GM19328 (cell line): ENCODE data around the gene KAT14.
"Not testable (repeated sequence)": the region's sequence is repeated elsewhere in the genome, so short reads cannot be mapped to it uniquely, and the experiment has no call there.

ENCODE experiments used
- ATAC-seq: cut with Tn5 transposase; IDR thresholded peaks from one replicate; pipeline ENCODE4 v1.9.1; 2021; ENCODE audit warnings: mild to moderate bottlenecking, moderate library complexity; ENCODE audit not compliant: unreplicated experiment

Gene KAT14

DNA sequence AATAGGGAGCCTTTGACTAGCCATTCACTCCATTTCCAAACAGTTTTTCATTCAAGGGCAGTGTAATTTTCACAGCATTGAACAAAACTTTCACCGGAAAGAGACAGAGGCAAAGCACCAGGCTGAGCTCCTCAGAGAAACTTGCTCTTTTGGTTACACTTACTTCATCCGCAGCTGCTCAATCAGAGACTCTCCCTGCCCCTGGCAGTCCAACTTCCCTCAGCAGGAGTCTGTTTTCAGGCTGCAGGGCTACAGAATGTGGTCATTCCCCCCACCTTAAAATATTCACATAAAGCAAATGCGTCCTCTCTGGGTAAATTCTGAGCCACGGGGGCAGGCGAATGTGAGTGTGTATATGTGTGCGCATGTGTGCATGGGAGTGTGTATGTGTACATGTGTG lies 80.6 kb downstream of the KAT14 start:
- ATAC-seq = no peak

DNA sequence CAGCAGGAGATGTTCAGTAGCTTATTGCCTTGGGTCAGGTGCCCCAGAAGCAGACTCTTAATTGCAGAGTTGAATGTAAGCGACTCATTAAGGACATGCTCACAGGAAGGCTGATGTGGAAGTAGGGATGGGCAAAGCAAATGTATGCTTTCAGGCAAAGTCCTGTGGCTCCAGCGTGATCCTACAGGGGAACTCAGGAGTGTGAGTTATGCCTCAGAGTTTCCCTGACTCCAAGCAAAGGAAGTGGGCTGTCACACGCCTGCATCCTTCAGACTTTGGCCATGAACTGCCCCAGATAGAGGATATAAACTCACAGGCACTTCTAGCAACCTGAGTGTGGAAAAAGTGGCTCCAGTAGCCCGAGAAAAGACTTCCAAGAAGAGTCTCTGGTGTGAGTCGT lies 85.7 kb downstream of the KAT14 start:
- ATAC-seq = no peak

DNA sequence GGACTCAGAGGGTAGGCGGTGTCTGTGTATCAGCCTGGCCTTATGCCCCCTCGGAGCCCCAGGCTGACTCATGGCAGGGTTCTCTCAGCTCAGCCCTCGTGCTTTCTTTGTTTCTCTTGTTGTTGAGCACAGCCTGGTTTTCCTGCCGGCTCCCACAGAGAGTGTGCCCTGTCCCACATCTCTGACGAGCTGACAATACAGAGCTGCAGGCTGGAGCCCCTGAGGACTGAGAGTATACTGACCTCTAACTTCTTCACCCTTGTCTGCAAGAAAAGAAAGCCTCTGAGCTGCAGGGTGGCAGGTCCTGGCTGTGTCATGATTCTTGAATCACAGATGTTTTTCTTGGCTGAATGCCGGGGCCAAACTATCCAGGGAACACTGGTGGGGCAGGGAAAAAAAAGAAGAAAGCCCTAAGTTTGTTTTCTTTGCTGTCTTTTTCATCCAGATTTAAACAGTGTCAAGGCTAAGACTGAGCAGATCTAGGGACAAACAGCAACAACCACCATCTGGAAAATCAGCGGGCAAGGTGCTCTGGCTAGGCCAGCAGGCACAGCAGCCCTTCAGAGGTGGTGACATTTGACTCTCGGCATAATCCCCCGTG lies 87.4 kb downstream of the KAT14 start:
- no peak for ATAC-seq

DNA sequence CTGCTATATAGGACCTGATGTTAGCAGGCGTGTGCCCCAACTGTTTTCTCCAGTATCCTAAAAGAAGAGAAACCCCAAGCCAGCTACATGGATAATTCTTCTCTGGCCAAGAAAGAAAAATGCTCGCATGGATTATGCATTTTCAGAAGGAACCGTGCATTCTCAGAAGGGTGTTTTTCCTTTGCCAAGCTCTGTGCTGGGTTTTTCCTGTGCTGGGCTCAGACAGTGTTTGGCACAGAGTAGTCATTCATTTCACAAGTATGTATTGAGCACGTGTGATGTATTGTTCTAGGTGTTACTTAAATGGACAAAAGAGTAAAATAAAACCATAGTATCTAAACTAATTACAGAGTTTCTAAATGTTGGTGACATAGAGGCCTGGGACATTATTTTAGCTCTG lies 88.0 kb downstream of the KAT14 start:
- no peak for ATAC-seq

DNA sequence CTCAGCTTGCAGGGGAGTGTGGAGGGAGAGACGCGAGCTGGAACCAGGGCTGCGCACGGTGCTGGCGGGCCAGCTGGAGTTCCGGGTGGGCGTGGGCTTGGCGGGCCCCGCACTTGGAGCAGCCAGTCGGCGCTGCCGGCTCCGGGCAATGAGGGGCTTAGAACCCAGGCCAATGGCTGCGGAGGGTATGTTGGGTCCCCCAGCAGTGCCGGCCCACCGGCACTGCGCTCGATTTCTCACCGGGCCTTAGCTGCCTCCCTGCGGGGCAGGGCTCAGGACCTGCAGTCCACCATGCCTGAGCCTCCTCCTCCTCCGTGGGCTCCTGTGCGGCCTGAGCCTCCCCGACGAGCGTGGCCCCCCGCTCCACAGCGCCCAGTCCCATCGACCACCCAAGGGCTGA lies 89.1 kb downstream of the KAT14 start:
- ATAC-seq = not testable (repeated sequence)

DNA sequence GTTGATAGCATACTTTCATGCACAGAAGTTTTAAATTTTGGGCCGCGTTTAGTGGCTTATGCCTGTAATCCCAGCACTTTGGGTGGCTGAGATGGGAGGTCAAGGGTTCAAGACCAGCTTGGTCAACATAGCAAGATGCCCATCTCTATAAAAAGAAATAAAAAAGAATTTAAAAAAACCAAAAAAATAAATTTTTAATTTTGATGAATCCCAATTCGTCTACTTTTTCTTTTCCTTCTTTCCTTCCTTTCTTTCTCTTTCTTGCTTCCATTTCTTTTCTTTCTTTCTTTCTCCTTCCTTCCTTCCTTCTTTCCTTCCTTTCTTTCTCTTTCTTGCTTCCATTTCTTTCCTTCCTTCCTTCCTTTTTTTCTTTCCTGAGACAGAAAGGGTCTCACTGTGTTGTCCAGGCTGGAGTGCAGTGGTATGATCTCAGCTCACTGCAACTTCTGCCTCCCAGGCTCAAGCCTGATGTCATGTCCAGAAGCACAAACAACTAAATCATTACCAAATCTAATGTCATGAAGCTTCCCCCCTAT lies 95.8 kb downstream of the KAT14 start:
- no peak for ATAC-seq
